ENCODE results near the gene USHBP1.

The USHBP1 gene

GRCh38 chr19:17211547-17212446 is 52.7 kb downstream of the USHBP1 start:
- no peak for DNase-seq (ENCODE audit: low read depth)

- no peak for DNase-seq (ENCODE audit: low read depth)
Observed at GRCh38 chr19:17210296-17210695, 54.2 kb downstream of the USHBP1 start.

GRCh38 chr19:17209126-17210036 is 55.2 kb downstream of the USHBP1 start:
- DNase-seq (ENCODE audit: low read depth) = peak; percentile 27

- DNase-seq (ENCODE audit: low read depth) = no peak
Observed at GRCh38 chr19:17206736-17207581, 57.6 kb downstream of the USHBP1 start.

- DNase-seq (ENCODE audit: low read depth) = no peak
Observed at GRCh38 chr19:17205237-17206140, 59.1 kb downstream of the USHBP1 start.

- DNase-seq (ENCODE audit: low read depth) = no peak
Observed at GRCh38 chr19:17202713-17203112, 61.8 kb downstream of the USHBP1 start.

GRCh38 chr19:17202249-17202648 is 62.3 kb downstream of the USHBP1 start:
- no peak for DNase-seq (ENCODE audit: low read depth)

- DNase-seq (ENCODE audit: low read depth) = no peak
Observed at GRCh38 chr19:17200408-17201079, 64.0 kb downstream of the USHBP1 start.
